ENCODE measurements around the gene SLC7A6. TPM values are rescaled to one million over a fixed set of nuclear protein-coding genes. Genes with fewer than 3 reads are reported as not detected.

SLC7A6 gene
- polyA plus RNA-seq, 3 donors, result 4.3 to 47.7 (median 5.5) TPM

DNA sequence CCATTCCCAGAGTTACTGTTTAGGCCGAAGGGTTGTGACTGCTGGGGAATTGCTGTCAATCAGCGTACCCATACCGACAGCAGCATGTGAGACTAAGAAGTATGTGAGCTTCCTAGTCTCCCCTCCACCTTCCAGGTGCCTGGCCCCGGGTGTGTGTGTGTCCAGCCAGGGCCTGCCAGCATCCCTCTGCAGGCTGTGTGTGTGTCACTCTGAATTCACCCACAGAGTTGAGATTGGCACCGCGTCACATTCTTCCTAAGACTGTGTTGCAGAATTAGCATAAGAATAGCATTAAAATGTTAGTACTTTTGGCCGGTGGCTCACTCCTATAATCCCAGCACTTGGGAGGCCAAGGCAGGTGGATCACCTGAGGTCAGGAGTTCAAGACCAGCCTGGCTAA lies 78.3 kb downstream of the SLC7A6 start:
- peaks cover 85 to 94% of the 10 kb centered on the region in 2 donors for H3K36me3 Mint-ChIP-seq

DNA sequence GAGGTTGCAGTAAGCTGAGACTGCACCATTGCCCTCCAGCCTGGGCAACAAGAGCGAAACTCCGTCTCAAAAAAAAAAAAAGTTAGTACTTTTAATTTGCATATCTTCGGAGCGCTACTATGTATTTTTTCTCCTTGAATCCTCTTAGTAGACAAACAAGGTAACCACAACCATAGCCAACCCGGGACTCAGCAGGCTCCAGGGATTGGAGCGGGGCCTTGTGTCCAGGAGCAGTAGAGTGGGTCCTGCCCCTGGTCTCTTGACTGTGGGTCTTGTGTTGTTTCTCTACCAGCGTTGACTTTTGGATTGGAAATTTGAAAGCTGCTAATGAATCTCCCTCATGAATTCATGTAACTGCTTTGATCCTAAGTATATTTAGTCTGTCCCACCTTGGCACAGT lies 78.8 kb downstream of the SLC7A6 start:
- intact Hi-C loops (cut with micrococcal nuclease), result no loop called here
- Histone ChIP-seq H4K20me1 (ENCODE audit: insufficient read depth, low read length) (no peaks in the 10 kb centered on the region), H3K9ac (ENCODE audit: insufficient read depth, low read length, poor library complexity, severe bottlenecking) (no peak overlapping the region), H3K9me3 (replicated peaks in 1 of 2; ENCODE audit: control insufficient read depth in 1 of 2, insufficient read depth in 1 of 2, low read length in 2 of 2) (no peaks in the 10 kb centered on the region), H3K27ac (ENCODE audit: low read depth in 1 of 2, low read length in 2 of 2) (no peak overlapping the region), H3K79me2 (ENCODE audit: insufficient read depth, low read length) (no peaks in the 10 kb centered on the region), H3K36me3 (replicated peaks in 1 of 2; ENCODE audit: control insufficient read depth in 1 of 2, insufficient read depth in 2 of 2, low read length in 2 of 2) (peaks cover 64 to 98% of the 10 kb centered on the region in 2 donors), H2AFZ (ENCODE audit: insufficient read depth, low read depth, low read length, poor library complexity, severe bottlenecking) (no peak overlapping the region), H3K4me2 (replicated peaks; ENCODE audit: extremely low read depth, low read length, poor library complexity, severe bottlenecking) (no peak overlapping the region), H3K4me3 (replicated peaks in 1 of 3; ENCODE audit: low read depth in 2 of 3, low read length in 3 of 3) (no peak overlapping the region), H3K27me3 (ENCODE audit: control insufficient read depth in 2 of 2, insufficient read depth in 2 of 2, low read length in 2 of 2) (no peaks in the 10 kb centered on the region), H3K4me1 (ENCODE audit: control insufficient read depth in 1 of 2, insufficient read depth in 2 of 2, low read length in 2 of 2) (no peaks in the 10 kb centered on the region)
- Mint-ChIP-seq H3K27me3 (ENCODE audit: low read depth in 3 of 3) (peaks cover 0 to 1% (median 1%) of the 10 kb centered on the region in 3 donors), H3K4me3 (no peak overlapping the region), H3K9me3 (no peaks in the 10 kb centered on the region), H3K27ac (no peak overlapping the region), H3K36me3 (peaks cover 85 to 94% of the 10 kb centered on the region in 2 donors), H3K4me1 (no peaks in the 10 kb centered on the region)
- DNase-seq, result no peak
- WGBS (ENCODE audit: insufficient coverage), result 100% methylated on average over 1 of the region's 7 CpGs
- TF ChIP-seq, protein P1, sequence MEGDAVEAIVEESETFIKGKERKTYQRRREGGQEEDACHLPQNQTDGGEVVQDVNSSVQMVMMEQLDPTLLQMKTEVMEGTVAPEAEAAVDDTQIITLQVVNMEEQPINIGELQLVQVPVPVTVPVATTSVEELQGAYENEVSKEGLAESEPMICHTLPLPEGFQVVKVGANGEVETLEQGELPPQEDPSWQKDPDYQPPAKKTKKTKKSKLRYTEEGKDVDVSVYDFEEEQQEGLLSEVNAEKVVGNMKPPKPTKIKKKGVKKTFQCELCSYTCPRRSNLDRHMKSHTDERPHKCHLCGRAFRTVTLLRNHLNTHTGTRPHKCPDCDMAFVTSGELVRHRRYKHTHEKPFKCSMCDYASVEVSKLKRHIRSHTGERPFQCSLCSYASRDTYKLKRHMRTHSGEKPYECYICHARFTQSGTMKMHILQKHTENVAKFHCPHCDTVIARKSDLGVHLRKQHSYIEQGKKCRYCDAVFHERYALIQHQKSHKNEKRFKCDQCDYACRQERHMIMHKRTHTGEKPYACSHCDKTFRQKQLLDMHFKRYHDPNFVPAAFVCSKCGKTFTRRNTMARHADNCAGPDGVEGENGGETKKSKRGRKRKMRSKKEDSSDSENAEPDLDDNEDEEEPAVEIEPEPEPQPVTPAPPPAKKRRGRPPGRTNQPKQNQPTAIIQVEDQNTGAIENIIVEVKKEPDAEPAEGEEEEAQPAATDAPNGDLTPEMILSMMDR (IDR thresholded peaks at IDR 0.05), result no peak

More for the DNA sequence above, 78.3 kb downstream of the SLC7A6 start:
- intact Hi-C loops (cut with micrococcal nuclease), result no loop called here
- Histone ChIP-seq H4K20me1 (ENCODE audit: insufficient read depth, low read length) (no peaks in the 10 kb centered on the region), H3K4me3 (replicated peaks in 1 of 3; ENCODE audit: low read depth in 2 of 3, low read length in 3 of 3) (no peak overlapping the region), H3K4me2 (replicated peaks; ENCODE audit: extremely low read depth, low read length, poor library complexity, severe bottlenecking) (no peak overlapping the region), H3K4me1 (ENCODE audit: control insufficient read depth in 1 of 2, insufficient read depth in 2 of 2, low read length in 2 of 2) (no peaks in the 10 kb centered on the region), H3K36me3 (replicated peaks in 1 of 2; ENCODE audit: control insufficient read depth in 1 of 2, insufficient read depth in 2 of 2, low read length in 2 of 2) (peaks cover 67 to 98% of the 10 kb centered on the region in 2 donors), H3K9me3 (replicated peaks in 1 of 2; ENCODE audit: control insufficient read depth in 1 of 2, insufficient read depth in 1 of 2, low read length in 2 of 2) (no peaks in the 10 kb centered on the region), H3K27me3 (ENCODE audit: control insufficient read depth in 2 of 2, insufficient read depth in 2 of 2, low read length in 2 of 2) (no peaks in the 10 kb centered on the region), H2AFZ (ENCODE audit: insufficient read depth, low read depth, low read length, poor library complexity, severe bottlenecking) (no peak overlapping the region), H3K79me2 (ENCODE audit: insufficient read depth, low read length) (no peaks in the 10 kb centered on the region), H3K27ac (ENCODE audit: low read depth in 1 of 2, low read length in 2 of 2) (no peak overlapping the region), H3K9ac (ENCODE audit: insufficient read depth, low read length, poor library complexity, severe bottlenecking) (no peak overlapping the region)
- no peak overlapping the region for H3K4me3 Mint-ChIP-seq
- peaks cover 0 to 1% (median 1%) of the 10 kb centered on the region in 3 donors for H3K27me3 Mint-ChIP-seq (ENCODE audit: low read depth in 3 of 3)
- TF ChIP-seq, protein P1 (IDR thresholded peaks at IDR 0.05), result no peak
- H3K9me3 Mint-ChIP-seq, result no peaks in the 10 kb centered on the region
- no peak for DNase-seq
- H3K4me1 Mint-ChIP-seq, result no peaks in the 10 kb centered on the region
- 100% methylated on average over 2 of the region's 7 CpGs for WGBS (ENCODE audit: insufficient coverage)
- H3K27ac Mint-ChIP-seq, result no peak overlapping the region
